HUES6 (cell line): ENCODE results near the gene HDAC10.
"Not testable (repeated sequence)": the region's sequence is repeated elsewhere in the genome, so short reads cannot be mapped to it uniquely, and the experiment has no call there.

Experiments used
- H3K27ac ChIP-seq: 2 replicates; pipeline ENCODE4 v1.7.0; 2013; ENCODE audit warnings: low read depth, mild to moderate bottlenecking, low read length, inconsistent platforms
- H3K27me3 ChIP-seq: 2 replicates; pipeline ENCODE4 v1.6.1; 2013; ENCODE audit warnings: low read length; ENCODE audit not compliant: control insufficient read depth, insufficient read depth
- H3K36me3 ChIP-seq: 2 replicates; pipeline ENCODE4 v1.6.1; 2013; ENCODE audit warnings: low read length; ENCODE audit not compliant: control insufficient read depth, insufficient read depth
- H3K4me1 ChIP-seq: 2 replicates; pipeline ENCODE4 v1.6.1; 2013; ENCODE audit warnings: low read length; ENCODE audit not compliant: control insufficient read depth, insufficient read depth
- H3K4me3 ChIP-seq: 2 replicates; pipeline ENCODE4 v1.5.1; 2013; ENCODE audit warnings: low read depth, low read length
- H3K9ac ChIP-seq: one replicate; pipeline ENCODE4 v1.6.1; 2013; ENCODE audit warnings: mild to moderate bottlenecking, low read length
- H3K9me3 ChIP-seq: 2 replicates; pipeline ENCODE4 v1.6.1; 2013; ENCODE audit warnings: low read depth, low read length; ENCODE audit not compliant: control insufficient read depth, insufficient read depth

The HDAC10 gene

DNA sequence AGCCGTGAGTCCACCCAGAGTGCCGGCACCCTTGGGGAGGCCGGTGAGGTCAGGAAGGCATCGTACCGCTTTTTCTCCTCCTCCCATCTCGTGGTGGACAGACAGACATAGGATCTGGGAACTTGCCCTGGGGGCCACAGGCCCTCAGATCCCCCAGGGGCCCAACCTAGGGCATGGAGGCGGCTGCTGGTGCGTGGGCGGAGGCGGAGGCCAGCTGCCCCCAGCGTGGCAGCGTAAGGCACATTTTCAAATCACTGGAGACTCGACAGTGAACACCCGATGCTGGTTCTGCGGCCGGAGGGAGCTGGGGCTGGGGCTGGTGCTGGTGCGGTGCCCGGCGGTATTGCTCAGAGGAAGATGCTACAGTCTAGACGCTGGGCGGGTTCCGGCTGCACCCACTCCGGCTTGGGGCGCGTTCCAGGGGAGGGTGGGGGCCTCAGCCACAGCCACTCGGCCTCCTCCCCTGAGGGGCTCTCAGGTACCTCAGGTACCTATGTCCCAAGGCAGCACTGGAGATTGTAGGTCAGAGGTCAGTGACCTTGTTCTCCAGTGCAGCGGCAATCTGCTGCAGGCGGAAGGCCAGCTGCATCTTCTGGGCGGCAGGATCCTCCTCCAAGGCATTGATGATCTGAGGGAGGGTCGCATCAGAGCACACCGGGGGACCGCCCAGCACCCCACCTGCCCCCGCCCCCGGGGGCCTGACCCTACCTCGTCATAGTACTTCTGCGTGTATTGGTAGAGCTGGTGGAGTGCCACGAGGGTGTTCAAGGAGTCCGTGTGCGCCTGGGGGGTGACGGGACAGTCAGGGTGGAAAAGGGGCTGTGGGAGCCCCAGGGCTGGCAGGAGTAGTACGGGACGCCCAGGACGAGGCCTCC, 24.4 kb upstream of the HDAC10 start:
- Histone ChIP-seq H3K36me3 (peaks cover 56% of the 10 kb centered on the region), H3K9ac (no peak overlapping the region), H3K9me3 (peaks cover 9% of the 10 kb centered on the region), H3K4me1 (peaks cover 11% of the 10 kb centered on the region), H3K27me3 (peaks cover 20% of the 10 kb centered on the region), H3K4me3 (no peak overlapping the region), H3K27ac (no peak overlapping the region)

DNA sequence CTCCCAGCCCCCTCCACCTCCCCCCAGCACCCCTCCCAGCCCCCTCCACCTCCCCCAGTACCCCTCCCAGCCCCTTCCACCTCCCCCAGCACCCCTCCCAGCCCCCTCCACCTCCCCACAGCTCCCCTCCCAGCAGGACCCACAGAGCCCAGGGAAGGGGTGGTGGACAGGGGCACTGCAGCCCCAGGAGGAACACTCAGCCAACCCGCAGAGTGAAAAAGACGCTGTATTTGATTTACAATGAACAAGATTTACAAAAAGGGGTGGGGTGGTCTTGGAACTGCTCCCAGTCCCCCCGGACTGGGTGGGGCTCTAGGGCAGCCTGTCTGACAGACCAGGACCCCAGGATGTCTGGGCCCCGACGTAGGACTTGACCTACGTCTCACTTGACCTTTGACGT, 23.7 kb upstream of the HDAC10 start:
- Histone ChIP-seq H3K27me3 (peaks cover 25% of the 10 kb centered on the region), H3K9ac (no peak overlapping the region), H3K4me3 (no peak overlapping the region), H3K4me1 (peaks cover 11% of the 10 kb centered on the region), H3K36me3 (peaks cover 49% of the 10 kb centered on the region), H3K9me3 (peaks cover 9% of the 10 kb centered on the region), H3K27ac (no peak overlapping the region)

DNA sequence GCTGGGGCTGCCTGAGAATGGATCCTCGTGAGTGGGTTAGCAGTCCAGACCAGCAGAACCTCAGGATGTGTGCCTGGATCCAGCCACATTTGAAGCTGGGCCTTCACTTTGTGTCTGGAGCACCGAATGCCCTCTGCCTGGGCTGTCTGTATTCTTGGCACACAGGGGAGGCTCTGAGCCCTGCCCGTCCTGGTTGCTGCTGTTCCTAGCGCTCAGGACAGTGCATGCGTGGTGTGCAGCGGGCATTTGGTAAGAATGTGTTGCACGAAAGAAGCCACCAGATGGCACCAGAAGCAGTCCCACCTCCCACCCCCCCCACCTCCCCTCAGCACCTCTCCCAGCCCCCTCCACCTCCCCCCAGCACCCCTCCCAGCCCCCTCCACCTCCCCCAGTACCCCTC, 23.2 kb upstream of the HDAC10 start:
- Histone ChIP-seq H3K4me1 (peaks cover 15% of the 10 kb centered on the region), H3K27ac (no peak overlapping the region), H3K4me3 (no peak overlapping the region), H3K27me3 (peaks cover 30% of the 10 kb centered on the region), H3K9ac (no peak overlapping the region), H3K36me3 (peaks cover 45% of the 10 kb centered on the region), H3K9me3 (peaks cover 9% of the 10 kb centered on the region)

DNA sequence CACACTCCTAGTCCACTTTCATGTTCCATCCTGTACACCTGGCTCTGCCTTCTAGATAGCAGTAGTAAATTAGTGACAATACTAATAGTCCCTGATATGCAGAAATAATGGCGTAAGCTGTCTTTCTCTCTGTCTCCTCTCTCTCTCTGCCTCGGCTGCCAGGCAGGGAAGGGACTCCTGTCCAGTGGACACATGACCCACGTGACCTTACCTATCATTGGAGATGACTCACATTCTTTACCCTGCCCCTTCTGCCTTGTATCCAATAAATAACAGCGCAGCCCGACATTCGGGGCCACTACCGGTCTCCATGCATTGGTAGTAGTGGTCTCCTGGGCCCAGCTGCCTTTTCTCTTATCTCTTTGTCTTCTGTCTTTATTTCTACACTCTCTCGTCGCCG, 22.7 kb upstream of the HDAC10 start:
- not testable (repeated sequence) for H3K4me3 ChIP-seq, H3K9ac ChIP-seq, H3K27ac ChIP-seq, H3K9me3 ChIP-seq
- Histone ChIP-seq H3K4me1 (peaks cover 16% of the 10 kb centered on the region), H3K27me3 (peaks cover 35% of the 10 kb centered on the region), H3K36me3 (peaks cover 39% of the 10 kb centered on the region)

DNA sequence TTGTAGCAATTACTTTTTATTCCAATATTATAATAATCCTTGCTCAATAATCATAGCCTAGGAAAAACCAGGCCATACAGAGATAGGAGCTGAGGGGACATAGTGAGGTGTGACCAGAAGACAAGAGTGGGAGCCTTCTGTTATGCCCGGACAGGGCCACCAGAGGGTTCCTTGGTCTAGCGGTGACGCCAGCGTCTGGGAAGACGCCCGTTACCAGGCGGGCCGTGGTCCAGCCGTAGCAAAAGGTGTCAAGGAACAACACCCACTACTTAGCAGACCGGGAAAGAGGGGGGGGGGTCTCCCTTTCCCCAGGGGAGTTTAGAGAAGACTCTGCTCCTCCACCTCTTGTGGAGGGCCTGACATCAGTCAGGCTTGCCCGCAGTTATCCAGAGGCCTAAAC, 22.3 kb upstream of the HDAC10 start:
- peaks cover 16% of the 10 kb centered on the region for H3K4me1 ChIP-seq
- peaks cover 39% of the 10 kb centered on the region for H3K27me3 ChIP-seq
- H3K36me3 ChIP-seq: peaks cover 35% of the 10 kb centered on the region

DNA sequence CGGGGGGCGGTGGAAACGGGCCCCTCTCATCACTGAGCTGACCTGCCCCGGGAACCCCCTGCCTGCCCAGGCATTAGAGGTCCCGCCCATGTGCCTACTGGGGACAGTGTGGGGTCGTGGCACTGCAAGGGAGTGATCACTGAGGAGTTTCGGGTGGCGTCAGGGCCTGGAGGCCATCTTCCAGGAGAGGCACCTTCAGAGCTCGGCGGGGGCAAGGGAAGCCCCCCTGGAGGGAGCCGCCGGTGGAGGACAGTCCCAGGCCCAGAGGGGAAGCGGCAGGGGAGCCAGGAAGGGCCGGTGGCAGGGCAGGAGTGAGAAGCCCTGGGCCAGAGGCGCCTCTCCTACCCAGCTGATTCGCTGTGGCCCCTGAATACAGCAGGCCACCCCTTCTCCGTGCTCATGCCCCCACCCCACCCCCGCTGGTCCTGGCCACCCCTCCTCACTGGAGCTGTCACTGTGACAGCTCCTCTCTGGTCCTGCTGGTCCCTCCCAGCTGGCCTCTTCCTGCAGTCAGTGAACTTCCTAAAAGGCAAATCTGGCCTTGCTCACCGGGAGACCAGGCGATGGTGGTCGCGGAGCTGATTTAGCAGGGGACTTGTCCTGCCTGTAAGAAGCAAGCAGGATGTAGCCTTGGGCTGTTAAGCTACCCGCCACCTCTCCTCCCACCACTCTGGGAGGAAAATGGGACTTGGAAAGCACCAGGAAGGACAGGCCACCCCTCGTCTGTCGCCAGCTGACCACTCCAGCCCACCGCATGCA, 21.2 kb upstream of the HDAC10 start:
- Histone ChIP-seq H3K27me3 (peaks cover 50% of the 10 kb centered on the region), H3K9ac (no peak overlapping the region), H3K4me1 (peaks cover 16% of the 10 kb centered on the region), H3K27ac (no peak overlapping the region), H3K9me3 (peaks cover 9% of the 10 kb centered on the region), H3K36me3 (peaks cover 24% of the 10 kb centered on the region), H3K4me3 (peak overlapping the region; percentile 40)

More for the DNA sequence above, 22.3 kb upstream of the HDAC10 start:
- H3K27ac ChIP-seq, H3K4me3 ChIP-seq, H3K9me3 ChIP-seq, H3K9ac ChIP-seq: not testable (repeated sequence)

DNA sequence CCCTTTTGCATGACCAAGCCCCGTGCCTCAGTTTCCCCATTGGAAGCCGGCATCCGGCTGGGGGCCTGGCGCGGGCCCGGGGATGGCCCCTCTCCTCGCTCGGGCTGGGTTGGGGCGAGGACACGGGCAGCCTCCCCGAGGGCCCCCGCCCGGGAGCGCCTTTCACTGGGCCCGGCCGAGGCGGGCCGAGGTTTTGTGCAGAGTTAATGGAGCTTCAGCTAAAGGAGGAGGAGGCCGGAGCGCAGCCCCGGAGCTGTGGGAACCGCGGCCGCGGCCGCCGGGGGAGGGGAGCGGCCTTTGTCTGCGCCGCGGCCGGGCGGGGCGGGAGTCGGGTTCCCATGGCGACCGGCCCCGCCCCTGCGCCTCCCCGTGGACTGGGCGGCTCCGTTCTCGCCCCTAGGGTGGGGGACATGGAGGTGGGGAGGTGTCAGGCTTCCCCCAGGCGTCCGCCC, 20.5 kb upstream of the HDAC10 start:
- Histone ChIP-seq H3K4me3 (peak overlapping the region; percentile 43), H3K9ac (no peak overlapping the region), H3K27ac (no peak overlapping the region), H3K4me1 (peaks cover 16% of the 10 kb centered on the region), H3K36me3 (peaks cover 17% of the 10 kb centered on the region), H3K9me3 (peaks cover 7% of the 10 kb centered on the region), H3K27me3 (peaks cover 56% of the 10 kb centered on the region)

DNA sequence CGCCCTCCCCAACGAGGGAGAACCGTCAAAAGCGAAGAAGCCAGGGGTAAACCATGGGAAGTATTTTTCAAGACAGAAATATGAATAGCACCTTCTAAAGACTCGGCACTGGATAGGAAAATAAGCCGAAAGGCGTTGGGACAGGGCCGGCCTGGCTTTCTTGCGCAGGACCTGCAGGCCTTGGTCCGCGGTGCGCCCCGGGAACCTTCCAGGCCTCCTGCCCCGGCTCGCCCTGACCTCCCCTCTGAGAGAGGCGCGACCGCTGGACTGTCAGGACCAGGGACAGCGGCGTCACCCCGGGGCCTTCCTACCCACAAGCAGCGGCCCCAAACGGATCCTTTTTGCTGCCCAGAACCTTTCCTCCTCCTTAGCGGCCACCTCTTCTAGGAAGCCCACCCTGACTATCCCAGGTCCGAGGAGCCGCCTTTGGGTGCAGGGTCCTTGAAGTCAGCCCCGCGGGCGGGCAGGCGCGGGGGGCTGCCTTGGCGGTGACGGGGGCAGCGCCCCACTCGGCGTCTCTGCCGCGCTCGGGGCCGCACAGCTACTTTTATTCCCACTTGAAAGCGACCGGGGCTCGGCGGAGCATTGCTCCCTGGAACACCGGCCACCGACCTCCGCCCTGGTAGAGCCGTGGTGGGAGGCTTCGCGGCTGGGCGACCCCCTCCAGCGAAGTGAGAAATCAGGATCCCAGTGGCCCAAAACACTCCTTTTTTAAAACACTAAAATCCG, 19.8 kb upstream of the HDAC10 start:
- no peak overlapping the region for H3K9ac ChIP-seq

DNA sequence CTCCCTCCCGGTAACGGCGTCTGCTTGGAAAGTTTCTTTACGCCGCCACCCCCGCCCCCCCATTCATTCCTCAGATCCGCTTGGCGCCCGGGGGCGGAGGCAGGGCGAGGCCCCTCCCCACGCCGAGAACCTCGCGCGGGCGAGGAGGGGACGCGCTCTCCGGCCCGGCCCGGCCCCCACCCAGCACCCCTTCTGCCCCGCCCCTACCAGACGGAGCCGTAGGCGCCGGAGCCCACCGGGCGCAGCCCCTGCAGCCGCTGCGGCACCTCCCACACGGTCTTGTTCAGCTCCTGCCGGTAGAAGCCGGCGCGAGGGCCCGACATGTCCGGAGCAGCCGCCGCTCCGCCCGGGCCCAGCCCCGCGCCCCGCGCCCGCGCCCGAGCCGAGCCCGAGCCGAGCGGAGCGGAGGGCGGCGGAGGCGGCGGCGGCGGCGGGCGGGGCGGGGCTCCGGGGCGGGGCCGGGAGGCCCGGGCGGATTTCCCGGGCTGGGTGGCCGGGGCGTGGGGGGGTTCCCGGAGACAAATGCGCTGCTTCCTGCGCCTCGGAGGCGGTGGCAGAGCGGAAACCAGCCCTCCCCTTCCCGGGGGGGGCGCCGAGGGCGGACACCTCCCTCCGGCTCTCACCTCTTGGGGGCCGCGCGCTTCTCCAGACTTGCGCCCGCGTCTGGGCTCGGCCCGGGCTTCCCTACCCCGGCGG, 19.1 kb upstream of the HDAC10 start, which contains the start of gene MAPK11:
Gene MAPK11, minus strand, starts transcription at position 411 of the 696 bp plus-strand sequence. Its CDS starts 88 bp downstream, at position 323.
- H3K9ac ChIP-seq: no peak within 1 kb of the TSS
- peak within 1 kb of the TSS; percentile 43 for H3K4me3 ChIP-seq
- peaks cover 70% of the 10 kb centered on the region for H3K27me3 ChIP-seq
- H3K4me1 ChIP-seq: peaks cover 16% of the 10 kb centered on the region
- no peak within 1 kb of the TSS for H3K27ac ChIP-seq
- H3K36me3 ChIP-seq: peaks cover 3% of the 10 kb centered on the region
- no peaks in the 10 kb centered on the region for H3K9me3 ChIP-seq

More for the DNA sequence above, 19.8 kb upstream of the HDAC10 start:
- H3K9me3 ChIP-seq: peaks cover under 1% of the 10 kb centered on the region; the same call in 1 of the 2 replicates
- no peak overlapping the region for H3K27ac ChIP-seq
- peak overlapping the region; percentile 43 for H3K4me3 ChIP-seq
- peaks cover 16% of the 10 kb centered on the region for H3K4me1 ChIP-seq
- peaks cover 10% of the 10 kb centered on the region for H3K36me3 ChIP-seq
- H3K27me3 ChIP-seq: peaks cover 64% of the 10 kb centered on the region

DNA sequence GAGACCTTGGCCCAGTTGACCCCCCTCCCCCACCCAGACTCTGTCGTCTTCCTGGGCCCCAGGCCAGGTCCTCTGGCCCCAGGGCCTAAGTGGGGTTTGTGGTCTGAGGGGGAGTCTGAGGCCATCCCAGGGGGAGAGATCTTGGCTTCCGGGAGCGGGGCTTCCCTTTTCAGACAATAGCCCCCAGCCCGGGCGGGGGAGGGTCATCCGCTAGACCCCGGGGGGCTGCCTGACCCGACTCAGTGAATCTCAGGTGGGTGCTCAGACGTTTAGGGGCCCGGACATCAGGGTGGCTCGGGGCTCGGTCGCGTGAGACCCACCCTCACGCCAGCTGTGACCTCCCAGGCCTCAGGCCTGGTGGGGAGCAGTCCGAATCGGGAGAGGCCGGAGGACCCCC, 18.5 kb upstream of the HDAC10 start:
- Histone ChIP-seq H3K27me3 (peaks cover 75% of the 10 kb centered on the region), H3K9ac (no peak overlapping the region), H3K4me3 (peak overlapping the region; percentile 41), H3K36me3 (no peaks in the 10 kb centered on the region), H3K4me1 (peaks cover 16% of the 10 kb centered on the region), H3K27ac (no peak overlapping the region), H3K9me3 (no peaks in the 10 kb centered on the region)
